HG03175 (cell line): ENCODE results near the gene NRSN2.
"Not testable (repeated sequence)": the region's sequence is repeated elsewhere in the genome, so short reads cannot be mapped to it uniquely, and the experiment has no call there.

Experiments
- ATAC-seq: cut with Tn5 transposase; IDR thresholded peaks from one replicate; pipeline ENCODE4 v1.9.1; 2021; ENCODE audit warnings: mild to moderate bottlenecking, moderate library complexity; ENCODE audit not compliant: unreplicated experiment

NRSN2 gene

GRCh38 chr20:325045-325888 lies 21.6 kb upstream of the NRSN2 start, which contains the start of gene SOX12:
Gene SOX12, plus strand, starts transcription at chr20:325552. Its CDS starts 373 bp downstream, at chr20:325925.
- peak; percentile 78 for ATAC-seq

DNA sequence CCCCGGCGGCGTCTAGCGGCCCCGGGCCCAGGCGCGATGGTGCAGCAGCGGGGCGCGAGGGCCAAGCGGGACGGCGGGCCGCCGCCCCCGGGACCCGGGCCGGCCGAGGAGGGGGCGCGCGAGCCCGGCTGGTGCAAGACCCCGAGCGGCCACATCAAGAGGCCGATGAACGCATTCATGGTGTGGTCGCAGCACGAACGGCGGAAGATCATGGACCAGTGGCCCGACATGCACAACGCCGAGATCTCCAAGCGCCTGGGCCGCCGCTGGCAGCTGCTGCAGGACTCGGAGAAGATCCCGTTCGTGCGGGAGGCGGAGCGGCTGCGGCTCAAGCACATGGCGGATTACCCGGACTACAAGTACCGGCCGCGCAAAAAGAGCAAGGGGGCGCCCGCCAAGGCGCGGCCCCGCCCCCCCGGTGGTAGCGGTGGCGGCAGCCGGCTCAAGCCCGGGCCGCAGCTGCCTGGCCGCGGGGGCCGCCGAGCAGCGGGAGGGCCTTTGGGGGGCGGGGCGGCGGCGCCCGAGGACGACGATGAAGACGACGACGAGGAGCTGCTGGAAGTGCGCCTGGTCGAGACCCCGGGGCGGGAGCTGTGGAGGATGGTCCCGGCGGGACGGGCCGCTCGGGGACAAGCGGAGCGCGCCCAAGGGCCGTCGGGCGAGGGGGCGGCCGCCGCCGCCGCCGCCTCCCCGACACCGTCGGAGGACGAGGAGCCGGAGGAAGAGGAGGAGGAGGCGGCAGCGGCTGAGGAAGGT lies 20.8 kb upstream of the NRSN2 start:
- peak; percentile 4 for ATAC-seq

- no peak for ATAC-seq
These were observed 20.2 kb upstream of the NRSN2 start for GRCh38 chr20:326645-327185.

DNA sequence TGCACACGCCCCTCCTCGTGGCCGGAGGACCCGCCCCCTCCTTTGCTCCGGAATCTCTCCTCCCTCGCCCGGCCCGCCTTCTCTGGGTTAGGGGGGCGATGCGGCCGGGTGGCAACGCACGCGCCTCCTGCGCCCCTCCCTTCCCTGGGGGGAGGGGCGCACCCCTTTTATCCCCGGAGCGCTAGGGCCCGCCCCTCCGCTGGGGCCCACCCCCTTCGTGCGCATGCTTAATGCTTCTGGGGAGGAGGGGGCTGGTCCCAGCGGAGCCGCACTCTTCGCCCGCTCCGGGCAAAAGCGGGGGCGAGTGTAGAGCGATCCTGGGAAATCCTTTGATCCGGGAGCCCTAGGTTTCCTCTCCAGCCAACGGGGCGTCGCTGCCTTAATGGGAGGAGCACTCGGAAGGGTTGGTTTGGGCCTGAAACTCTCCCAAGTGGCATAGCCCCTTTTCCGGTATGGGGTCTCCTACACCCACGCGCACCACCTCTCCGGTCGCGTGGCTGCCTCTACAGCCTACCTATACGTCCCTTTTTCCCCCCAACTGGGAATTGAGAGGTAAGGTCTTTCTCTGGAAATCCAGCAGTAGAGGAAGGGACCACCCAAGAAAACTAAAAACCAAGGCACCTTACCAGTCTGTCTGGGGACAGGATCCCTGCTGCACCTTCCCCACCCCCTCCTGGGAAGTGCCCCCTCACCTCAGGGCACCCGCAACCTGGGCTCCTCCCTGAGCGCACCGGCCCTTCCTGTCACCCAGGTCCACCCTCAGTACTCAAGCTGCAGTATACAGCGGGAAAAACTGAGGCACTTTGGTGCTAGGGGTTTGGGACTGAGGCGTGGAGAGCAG lies 19.5 kb upstream of the NRSN2 start:
- no peak for ATAC-seq

GRCh38 chr20:328027-328974 lies 18.6 kb upstream of the NRSN2 start:
- ATAC-seq = no peak

DNA sequence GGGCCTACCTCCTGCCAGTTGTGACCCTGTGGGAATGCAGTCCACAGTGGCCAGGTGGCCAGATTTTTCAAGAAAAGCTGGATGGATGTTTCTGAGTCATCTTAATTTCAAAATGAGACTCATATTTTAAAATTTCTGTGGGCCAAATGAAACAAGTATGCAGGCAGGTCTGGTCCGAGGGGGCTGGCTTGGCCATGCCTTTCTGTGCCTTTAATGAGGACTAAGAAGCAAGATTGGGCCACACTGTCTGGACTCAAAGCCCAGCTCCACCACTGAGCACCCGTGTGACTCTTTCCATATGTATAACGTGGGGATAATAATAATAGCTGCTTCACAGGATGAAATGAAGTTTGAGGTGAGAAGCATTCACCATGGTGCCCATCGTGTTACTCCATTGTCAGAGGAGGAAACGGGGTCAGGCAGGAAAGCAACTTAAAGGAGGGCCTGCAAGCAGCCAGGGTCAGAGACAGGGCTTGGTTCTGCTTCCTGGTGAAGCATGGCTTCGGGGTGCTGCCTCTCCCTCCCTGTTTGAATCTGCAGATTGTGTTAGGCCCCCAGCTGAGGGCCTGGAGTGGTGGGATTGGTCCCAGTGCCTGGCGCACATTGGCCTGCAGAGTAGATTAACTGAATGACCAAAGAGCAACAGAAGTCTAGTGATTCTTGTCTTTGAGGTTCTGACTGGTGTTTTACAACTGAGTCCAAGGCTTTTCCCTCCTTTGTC lies 17.8 kb upstream of the NRSN2 start:
- no peak for ATAC-seq

DNA sequence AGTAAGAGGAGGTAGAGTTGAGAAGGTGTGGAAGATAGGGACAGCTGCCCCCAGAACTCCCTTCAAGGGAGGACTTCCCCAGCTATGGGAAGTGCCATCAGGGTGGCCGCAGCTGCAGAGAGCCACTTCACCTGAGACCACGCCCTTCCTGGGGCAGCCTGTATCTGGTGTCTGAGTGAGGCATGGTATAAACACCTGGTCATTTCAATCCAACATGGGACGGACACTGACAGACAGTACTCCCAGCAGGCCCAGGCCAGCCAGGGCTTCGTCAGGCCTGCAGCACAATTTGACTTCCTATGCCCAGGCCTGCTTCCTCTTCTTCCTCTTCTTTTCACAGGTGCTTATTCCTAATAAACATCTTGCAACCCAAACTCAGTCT lies 17.1 kb upstream of the NRSN2 start:
- ATAC-seq = no peak

GRCh38 chr20:330233-331149 lies 16.4 kb upstream of the NRSN2 start:
- peak; percentile 43 for ATAC-seq

GRCh38 chr20:334578-334977 lies 12.3 kb upstream of the NRSN2 start:
- ATAC-seq = no peak

GRCh38 chr20:336040-336439 lies 10.9 kb upstream of the NRSN2 start:
- ATAC-seq = not testable (repeated sequence)

DNA sequence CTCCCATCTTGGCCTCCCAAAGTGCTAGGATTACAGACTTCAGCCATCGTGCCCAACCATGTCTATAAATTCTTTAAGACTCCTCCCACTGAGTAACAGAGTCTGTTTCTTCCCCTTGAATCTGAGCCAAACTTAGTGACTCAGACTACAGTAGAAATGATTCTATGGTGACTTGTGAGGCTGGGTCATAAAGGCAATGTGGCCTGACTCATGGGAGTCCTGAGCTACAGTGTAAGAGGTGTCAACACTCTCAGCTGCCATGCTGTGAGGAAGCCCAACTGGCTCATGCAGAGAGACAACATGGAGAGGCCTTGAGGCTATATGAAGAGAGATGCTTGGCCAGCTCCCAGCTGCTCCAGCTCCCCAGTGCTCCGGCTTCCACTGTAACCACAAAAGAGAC lies 5.2 kb upstream of the NRSN2 start:
- no peak for ATAC-seq

- no peak for ATAC-seq
These were observed 3.8 kb upstream of the NRSN2 start for GRCh38 chr20:343107-343506.

DNA sequence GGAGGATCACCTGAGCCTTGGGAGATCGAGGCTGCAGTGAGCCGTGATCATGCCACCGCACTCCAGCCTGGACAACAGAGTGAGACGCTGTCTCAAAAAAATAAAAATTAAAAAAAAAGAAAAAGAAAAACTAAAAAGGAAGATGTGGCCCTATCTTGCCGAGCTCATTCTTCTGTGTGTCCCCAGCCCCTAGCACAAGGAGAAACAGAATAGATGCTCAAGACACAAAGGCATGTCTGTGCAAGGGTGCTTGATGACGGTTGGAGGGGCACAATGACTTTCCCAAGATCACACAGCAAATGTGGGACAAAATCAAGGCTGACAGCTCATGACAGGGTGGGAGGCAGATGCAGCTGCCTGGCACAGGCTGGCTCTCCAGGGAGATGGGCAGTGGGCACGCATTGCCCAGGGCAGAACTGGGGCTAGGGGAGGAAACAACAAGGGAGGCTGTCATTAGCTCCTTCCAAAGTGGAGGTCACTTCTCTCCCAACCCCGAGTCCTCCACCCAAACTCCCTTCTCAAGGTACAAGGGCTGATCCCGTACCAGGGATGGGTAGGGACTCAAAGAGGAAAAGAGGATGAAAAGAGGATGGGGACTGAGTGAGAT lies 775 bp upstream of the NRSN2 start:
- no peak for ATAC-seq

DNA sequence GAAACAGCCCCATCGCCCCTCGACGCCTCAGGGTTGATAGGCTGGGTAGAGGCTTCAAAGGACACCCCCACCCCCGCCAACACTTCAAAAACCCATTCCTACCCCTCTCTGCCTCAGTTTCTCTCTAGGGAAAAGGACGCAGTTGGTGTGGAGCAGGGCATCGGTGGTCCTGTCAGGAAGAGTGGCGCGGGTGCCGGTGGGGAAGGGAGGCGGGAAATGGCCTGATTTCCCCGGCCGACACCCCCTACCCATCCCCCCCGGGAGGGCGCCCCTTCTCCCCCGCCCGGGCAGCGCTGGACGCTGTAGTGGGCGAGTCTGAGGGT lies 367 bp downstream of the NRSN2 start:
- ATAC-seq = no peak

DNA sequence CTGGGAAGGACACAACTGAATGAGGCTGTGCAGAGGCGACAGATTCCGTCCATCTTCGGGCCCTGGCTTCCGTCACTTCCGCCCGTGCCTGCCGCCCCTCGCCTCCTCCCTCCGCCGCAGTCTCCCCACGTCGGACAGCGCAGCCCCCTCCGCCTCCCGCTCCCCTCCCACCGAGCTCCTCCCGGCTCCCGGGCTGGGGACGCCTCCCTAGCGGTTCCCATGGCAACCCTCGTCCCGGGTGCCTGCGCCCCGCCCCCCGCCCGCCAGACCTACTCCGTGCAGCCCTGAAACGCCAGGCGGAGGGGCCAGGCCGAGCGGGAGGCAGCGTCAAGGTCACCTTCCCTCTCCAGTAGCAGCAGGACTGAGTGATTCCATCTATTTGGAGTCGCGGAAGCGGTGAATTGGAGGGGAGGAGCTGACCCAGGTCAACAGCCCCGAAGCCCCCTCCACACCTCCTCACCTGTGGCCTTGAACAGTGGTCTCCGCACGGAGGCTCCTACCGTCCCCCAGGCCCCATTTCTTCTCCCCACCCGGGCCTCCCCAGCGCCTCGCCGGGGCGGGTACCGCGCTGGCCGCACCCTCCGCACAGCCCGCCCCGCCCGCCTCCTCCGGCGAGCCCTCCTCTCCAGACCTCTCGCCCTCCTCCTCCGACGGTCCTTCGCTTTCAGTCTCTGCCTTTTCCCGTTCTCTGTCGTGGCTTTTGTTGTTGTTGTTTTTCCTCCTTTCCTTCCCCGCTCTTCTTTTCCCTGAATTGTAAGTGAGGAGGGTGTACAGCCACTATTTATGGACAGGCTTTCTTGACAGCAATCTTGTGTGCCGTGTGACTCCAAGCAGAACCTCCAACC lies 951 bp downstream of the NRSN2 start:
- ATAC-seq = peak; percentile 80

DNA sequence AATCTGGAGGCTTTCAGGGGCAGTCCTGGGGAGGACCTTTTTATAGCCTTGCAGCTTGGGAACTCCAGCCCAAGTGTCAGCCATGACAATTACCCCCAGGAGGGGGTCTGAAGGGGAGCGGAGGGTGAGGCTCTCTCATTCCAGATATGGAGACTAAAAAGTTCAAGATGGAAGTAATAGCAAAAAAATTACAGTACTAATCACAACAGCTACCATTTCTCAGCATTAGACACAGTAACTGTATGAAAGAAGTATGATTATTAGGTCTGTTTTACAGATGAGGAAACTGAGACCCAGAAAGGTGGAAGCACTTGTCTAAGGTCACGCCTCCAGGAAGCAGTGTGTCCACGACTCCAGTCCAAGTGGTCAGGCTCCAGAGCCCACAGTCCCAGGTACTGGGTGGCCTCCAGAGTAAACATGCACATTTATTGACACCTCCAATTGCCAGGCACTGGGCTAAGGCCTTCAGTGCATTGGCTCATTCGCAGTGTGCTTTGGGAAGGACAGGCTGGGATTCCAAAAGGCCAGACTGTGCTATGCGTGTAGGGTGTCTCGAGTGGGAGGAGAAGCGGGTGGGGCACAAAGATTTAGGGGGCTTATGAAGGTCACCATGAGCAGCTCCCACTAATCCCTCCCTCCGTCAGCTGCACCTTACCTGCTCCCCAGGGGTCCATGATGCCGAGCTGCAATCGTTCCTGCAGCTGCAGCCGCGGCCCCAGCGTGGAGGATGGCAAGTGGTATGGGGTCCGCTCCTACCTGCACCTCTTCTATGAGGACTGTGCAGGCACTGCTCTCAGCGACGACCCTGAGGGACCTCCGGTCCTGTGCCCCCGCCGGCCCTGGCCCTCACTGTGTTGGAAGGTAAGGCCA lies 2.3 kb downstream of the NRSN2 start:
- no peak for ATAC-seq
